Heart left ventricle (tissue), 13 donors: ENCODE results near the gene IMPG2.

ENCODE experiments used
- CTCF ChIP-seq, 12 donors: fragments of 200-600 bp; sonication (generic) in 4 of 12; IDR thresholded peaks; one replicate each; pipeline versions ENCODE4 v1.5.0 to v1.8.0; 2018 to 2022; ENCODE audit warnings: antibody characterized with exemption in 12 of 12, mild to moderate bottlenecking in 5 of 12
- POLR2A ChIP-seq, 2 donors: fragments of 450-650 bp; IDR thresholded peaks; one replicate each; pipeline ENCODE4 v1.6.1; 2017; ENCODE audit warnings: antibody characterized with exemption in 2 of 2, mild to moderate bottlenecking in 2 of 2, moderate library complexity in 2 of 2
- donor health status: ischemic (EF 13 %, LVEDD 7.1; RV severe dilation, severe dysfunction).
- donor health status: DM: no; HTN: yes; CAD: no.
- donor health status: DM: no; HTN: no; CAD: no.
- donor health status: ischemic (EF 25% LVEDD 6.9; RV normal size, moderate dysfunction).
- donor health status: ischemic (EF 25% LVEDD 5.7; RV mildly dilated, moderate dysfunction).
- donor health status: ischemic (EF 35%, LVEDD 5.7; RV mildly dilated, moderate dysfunction).
- donor health status: nonischemic (EF 11% LVEDD 7.7; RV severe dilation, severe dysfunction).
- donor health status: DM: yes; HTN: yes; CAD: no.
- donor health status: PGD.
- donor health status: ischemic (EF 29% LVEDD 5.4; RV normal size, mild dysfunction).
- donor health status: nonischemic (EF 23%, LVEDD 6.1; RV moderate dilation, normal function).

GRCh38 chr3:101177577-101177976 lies 142.8 kb downstream of the IMPG2 start:
- TF ChIP-seq CTCF (IDR thresholded peaks at IDR 0.05): no peak
- no peak for TF ChIP-seq POLR2A (IDR thresholded peaks at IDR 0.05)
